ENCODE data around the gene LHPP.

DNA sequence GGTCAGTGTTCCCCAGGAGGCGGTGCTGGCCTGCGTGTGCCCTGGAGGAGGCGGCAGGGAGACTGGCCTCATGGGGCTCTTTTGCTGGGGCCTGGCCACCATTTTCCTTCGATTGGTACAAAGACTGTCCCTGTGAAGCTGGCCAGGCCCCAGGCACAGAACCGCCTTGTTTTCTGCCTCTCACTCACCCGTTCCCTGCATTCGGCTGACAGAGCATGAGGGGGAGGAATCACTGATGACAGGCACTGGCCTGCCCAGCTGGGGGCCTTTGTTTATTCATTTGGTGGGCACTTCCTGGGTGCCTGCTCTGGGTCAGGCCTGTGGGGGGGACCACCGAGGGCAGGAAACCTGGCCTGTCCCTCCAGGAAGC is 143.4 kb downstream of the LHPP start:
- TF ChIP-seq ZNF70 (CRISPR knock-in tag; IDR thresholded peaks at IDR 0.05) (no peak), ZNF8 (CRISPR knock-in tag; IDR thresholded peaks at IDR 0.05) (no peak), ZNF565 (CRISPR knock-in tag; conservative IDR thresholded peaks at IDR 0.05; ENCODE audit: low read depth) (no peak), CREB5 (CRISPR knock-in tag; IDR thresholded peaks at IDR 0.05; ENCODE audit: low read depth) (no peak), RARB (CRISPR knock-in tag; IDR thresholded peaks at IDR 0.05) (no peak), ARNTL (CRISPR knock-in tag; IDR thresholded peaks at IDR 0.05; ENCODE audit: borderline replicate concordance, low read depth) (no peak), BACH2 (CRISPR knock-in tag; IDR thresholded peaks at IDR 0.05; ENCODE audit: borderline replicate concordance) (no peak)

Data from SK-N-SH treated with all-trans-retinoic acid at 6 μM for 48 hours (cell line).